Measurements from ENCODE around the gene SEC24C.
"Not testable (repeated sequence)": the region's sequence is repeated elsewhere in the genome, so short reads cannot be mapped to it uniquely, and the experiment has no call there.

DNA sequence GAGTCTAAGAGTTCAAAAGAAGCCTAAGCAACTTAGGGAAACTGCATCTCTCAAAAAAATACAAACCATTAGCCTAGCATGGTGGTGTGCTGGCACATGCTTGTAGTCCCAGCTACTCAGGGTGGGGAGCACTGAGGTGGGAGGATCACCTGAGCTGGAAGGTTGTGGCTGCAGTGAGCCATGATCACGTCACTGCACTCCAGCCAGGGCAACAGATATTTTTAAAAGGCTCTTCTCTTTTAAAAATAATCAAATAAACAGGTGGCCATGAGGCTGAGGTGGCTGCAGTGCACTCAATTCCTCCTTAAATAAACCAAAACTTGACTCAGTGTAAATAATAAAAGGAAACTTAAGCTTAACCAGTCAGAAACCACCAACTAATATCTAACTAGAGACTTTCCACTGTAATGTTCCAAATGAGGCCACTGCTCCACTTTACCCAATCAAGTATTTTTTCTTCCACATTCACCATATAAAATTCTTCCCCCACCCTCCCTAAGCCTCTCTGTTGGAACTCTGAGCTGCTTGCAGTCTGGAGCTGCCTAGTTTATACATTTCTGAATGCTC lies 38.6 kb upstream of the SEC24C start:
- not testable (repeated sequence) for TF ChIP-seq CTCF (conservative IDR thresholded peaks at IDR 0.05; ENCODE audit: low read length); EZH2phosphoT487 (IDR thresholded peaks at IDR 0.05; ENCODE audit: borderline replicate concordance, low read depth, low read length)
